ENCODE measurements around the gene HAUS8.

The HAUS8 gene

DNA sequence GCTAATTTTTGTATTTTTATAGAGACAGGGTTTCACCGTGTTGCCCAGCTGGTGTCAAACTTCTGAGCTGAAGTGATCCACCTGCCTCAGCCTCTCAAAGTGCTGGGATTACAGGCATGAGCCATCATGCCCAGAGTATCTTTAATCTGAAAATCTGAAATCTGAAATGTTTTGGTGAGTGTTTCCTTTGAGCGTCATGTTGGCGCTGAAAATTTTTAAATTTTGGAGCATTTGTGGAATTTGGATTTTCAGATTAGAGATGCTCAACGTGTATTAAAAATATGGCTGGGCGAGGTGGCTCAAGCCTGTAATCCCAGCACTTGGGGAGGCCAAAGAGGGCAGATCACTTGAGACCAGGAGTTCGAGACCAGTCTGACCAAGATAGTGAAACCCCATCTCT is 43.5 kb downstream of the HAUS8 start:
- TF ChIP-seq, protein P1, sequence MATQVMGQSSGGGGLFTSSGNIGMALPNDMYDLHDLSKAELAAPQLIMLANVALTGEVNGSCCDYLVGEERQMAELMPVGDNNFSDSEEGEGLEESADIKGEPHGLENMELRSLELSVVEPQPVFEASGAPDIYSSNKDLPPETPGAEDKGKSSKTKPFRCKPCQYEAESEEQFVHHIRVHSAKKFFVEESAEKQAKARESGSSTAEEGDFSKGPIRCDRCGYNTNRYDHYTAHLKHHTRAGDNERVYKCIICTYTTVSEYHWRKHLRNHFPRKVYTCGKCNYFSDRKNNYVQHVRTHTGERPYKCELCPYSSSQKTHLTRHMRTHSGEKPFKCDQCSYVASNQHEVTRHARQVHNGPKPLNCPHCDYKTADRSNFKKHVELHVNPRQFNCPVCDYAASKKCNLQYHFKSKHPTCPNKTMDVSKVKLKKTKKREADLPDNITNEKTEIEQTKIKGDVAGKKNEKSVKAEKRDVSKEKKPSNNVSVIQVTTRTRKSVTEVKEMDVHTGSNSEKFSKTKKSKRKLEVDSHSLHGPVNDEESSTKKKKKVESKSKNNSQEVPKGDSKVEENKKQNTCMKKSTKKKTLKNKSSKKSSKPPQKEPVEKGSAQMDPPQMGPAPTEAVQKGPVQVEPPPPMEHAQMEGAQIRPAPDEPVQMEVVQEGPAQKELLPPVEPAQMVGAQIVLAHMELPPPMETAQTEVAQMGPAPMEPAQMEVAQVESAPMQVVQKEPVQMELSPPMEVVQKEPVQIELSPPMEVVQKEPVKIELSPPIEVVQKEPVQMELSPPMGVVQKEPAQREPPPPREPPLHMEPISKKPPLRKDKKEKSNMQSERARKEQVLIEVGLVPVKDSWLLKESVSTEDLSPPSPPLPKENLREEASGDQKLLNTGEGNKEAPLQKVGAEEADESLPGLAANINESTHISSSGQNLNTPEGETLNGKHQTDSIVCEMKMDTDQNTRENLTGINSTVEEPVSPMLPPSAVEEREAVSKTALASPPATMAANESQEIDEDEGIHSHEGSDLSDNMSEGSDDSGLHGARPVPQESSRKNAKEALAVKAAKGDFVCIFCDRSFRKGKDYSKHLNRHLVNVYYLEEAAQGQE (IDR thresholded peaks at IDR 0.05; ENCODE audit: insufficient read depth in 1 of 2, low read depth in 2 of 2, low read length in 2 of 2): no peak
- no peak for TF ChIP-seq FOXP2 (optimal IDR thresholded peaks at IDR 0.05; ENCODE audit: borderline replicate concordance, extremely low read depth, extremely low read length, insufficient read depth)
- no peak for TF ChIP-seq SIN3A (IDR thresholded peaks at IDR 0.05; ENCODE audit: borderline replicate concordance, insufficient read depth, low read length)
- TF ChIP-seq TAF1 (IDR thresholded peaks at IDR 0.05; ENCODE audit: borderline replicate concordance, insufficient read depth, low read length): no peak
- TF ChIP-seq POLR2AphosphoS5 (IDR thresholded peaks at IDR 0.05; ENCODE audit: low read depth, low read length): no peak

DNA sequence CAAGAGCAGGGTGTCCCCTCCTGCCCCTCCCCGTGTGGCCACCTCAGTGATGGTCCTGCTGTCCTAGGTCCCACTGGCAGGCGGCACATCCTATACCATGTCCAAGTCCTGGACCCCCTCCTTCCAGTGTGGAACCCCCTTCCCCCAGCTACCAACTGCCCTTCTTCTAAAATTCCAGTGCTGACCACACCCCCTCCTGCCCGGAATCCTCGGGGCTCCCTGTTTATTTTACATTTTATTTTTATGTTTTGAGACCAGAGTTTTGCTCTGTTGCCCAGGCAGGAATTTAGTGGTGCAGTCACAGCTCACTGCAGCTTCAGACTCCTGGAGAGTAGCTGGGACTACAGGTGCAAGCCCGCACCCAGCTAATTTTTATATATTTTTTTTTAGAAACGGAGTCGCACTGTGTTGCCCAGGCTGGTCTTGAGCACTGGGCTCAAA is 47.7 kb downstream of the HAUS8 start:
- TF ChIP-seq TAF1 (IDR thresholded peaks at IDR 0.05; ENCODE audit: borderline replicate concordance, insufficient read depth, low read length) (no peak), FOXP2 (optimal IDR thresholded peaks at IDR 0.05; ENCODE audit: borderline replicate concordance, extremely low read depth, extremely low read length, insufficient read depth) (no peak), POLR2AphosphoS5 (IDR thresholded peaks at IDR 0.05; ENCODE audit: low read depth, low read length) (no peak), SIN3A (IDR thresholded peaks at IDR 0.05; ENCODE audit: borderline replicate concordance, insufficient read depth, low read length) (no peak)
- TF ChIP-seq, protein P1 (IDR thresholded peaks at IDR 0.05; ENCODE audit: insufficient read depth in 1 of 2, low read depth in 2 of 2, low read length in 2 of 2): no peak

DNA sequence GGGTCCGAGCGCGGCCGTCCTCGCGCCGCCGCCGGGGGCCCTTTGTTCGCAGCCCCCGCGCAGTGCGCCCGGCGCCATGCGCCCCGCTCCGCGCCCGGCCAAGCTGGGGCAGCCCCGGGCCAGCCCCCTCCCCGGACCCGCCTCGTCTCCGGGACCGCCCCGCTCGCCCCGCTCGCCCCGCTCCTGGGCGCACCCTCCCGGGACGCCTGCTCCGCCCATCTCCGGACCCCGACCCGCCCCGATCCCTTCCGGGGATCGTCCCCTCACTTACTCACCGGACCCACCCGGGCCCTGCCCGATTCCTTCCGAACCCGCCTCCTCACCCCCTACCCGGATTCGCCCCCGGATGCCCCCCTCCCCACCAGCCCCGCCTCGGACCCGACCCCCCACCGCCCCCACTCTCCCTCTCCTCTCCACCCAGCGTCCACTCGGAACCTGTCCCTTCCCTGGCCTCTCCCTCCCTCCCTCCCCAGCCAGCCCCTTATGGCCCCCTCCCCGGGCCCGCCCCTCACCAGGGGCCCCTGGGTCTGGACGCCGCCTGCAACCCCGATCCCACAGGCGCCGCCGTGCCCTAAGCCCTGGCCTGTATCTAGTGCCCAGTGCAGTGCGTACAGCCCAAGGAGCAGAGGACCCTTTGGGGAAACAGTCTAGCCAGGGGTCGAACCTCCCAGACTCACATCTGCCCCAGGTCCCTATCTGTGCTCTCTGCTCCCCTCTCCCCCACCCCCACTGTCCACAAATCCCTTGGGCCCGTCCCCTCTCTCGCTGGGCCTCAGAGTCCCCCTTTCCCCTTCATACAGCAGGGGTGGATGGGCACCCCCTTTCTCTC is 48.3 kb downstream of the HAUS8 start, which contains the start of gene CPAMD8:
TSS of gene CPAMD8 (minus strand) at position 105 of the 829 bp plus-strand sequence. CDS start 168 bp downstream, outside the sequence.
- TF ChIP-seq SIN3A (IDR thresholded peaks at IDR 0.05; ENCODE audit: borderline replicate concordance, insufficient read depth, low read length) (no peak), TAF1 (IDR thresholded peaks at IDR 0.05; ENCODE audit: borderline replicate concordance, insufficient read depth, low read length) (no peak), POLR2AphosphoS5 (IDR thresholded peaks at IDR 0.05; ENCODE audit: low read depth, low read length) (no peak), FOXP2 (optimal IDR thresholded peaks at IDR 0.05; ENCODE audit: borderline replicate concordance, extremely low read depth, extremely low read length, insufficient read depth) (no peak)
- TF ChIP-seq, protein P1 (IDR thresholded peaks at IDR 0.05; ENCODE audit: insufficient read depth in 1 of 2, low read depth in 2 of 2, low read length in 2 of 2): no peak

DNA sequence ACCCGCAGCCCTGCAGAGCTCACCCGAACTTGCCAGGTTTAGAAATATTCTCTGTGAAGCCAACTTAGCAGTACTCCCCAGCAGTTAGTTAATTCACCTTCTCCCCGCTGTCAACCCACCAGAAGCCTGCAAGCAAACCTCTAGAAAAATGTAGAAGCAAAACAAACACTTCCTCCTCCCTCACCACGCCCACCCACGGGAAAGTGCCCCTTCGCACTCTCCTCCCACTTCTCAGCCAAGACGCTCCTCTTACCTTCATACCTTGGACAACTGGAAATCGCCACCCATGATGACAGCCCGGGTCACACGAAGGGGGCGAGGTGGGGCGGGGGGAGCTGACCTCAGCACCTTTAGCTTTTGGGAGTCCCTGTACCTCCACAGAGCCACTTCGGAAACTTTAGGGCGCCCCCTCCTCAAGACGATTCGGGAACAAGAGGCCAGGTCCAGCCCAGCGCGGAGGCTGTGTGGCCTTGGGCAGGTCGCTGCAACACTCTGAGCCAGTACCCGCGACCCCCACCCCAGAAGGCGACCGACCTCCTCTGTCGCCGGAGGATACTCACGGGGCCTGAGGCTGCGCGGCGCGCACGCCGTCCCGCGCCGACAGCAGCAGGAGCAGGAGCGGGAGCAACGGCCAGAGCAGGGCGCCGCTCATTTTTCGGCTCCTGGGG is 49.1 kb downstream of the HAUS8 start:
- TF ChIP-seq FOXP2 (optimal IDR thresholded peaks at IDR 0.05; ENCODE audit: borderline replicate concordance, extremely low read depth, extremely low read length, insufficient read depth) (no peak), TAF1 (IDR thresholded peaks at IDR 0.05; ENCODE audit: borderline replicate concordance, insufficient read depth, low read length) (no peak), POLR2AphosphoS5 (IDR thresholded peaks at IDR 0.05; ENCODE audit: low read depth, low read length) (no peak), SIN3A (IDR thresholded peaks at IDR 0.05; ENCODE audit: borderline replicate concordance, insufficient read depth, low read length) (no peak)
- TF ChIP-seq, protein P1 (IDR thresholded peaks at IDR 0.05; ENCODE audit: insufficient read depth in 1 of 2, low read depth in 2 of 2, low read length in 2 of 2): no peak
